Activated naive CD8-positive, alpha-beta T cell treated with anti-CD3 and anti-CD28 coated beads, Interleukin-2, amount 50 U/mL, for 24 hours (primary cell): Measurements from ENCODE around the gene KLF13.
A peak's percentile ranks its signal among the peaks of the same experiment; 100 is the strongest.

Source experiments
- ATAC-seq: fragments of 150-1000 bp; cut with Tn5 transposase; one replicate; pipeline ENCODE4 v1.10.0; 2021
- DNase-seq: peaks from one replicate; pipeline ENCODE4 v3.0.0; 2021
- H3K27ac Mint-ChIP-seq: one replicate; pipeline ENCODE4 v1.8.0; 2021; ENCODE audit warnings: mild to moderate bottlenecking, mixed read lengths
- H3K27me3 Mint-ChIP-seq: one replicate; pipeline ENCODE4 v1.8.0; 2021; ENCODE audit warnings: mixed read lengths
- H3K36me3 Mint-ChIP-seq: one replicate; pipeline ENCODE4 v1.8.0; 2021; ENCODE audit warnings: low read depth, mixed read lengths
- H3K4me1 Mint-ChIP-seq: one replicate; pipeline ENCODE4 v1.8.0; 2021; ENCODE audit warnings: mixed read lengths
- H3K4me3 Mint-ChIP-seq: one replicate; pipeline ENCODE4 v1.8.0; 2021; ENCODE audit warnings: mild to moderate bottlenecking, moderate library complexity, mixed read lengths
- H3K9me3 Mint-ChIP-seq: one replicate; pipeline ENCODE4 v1.8.0; 2021; ENCODE audit warnings: mixed read lengths

Gene KLF13

DNA sequence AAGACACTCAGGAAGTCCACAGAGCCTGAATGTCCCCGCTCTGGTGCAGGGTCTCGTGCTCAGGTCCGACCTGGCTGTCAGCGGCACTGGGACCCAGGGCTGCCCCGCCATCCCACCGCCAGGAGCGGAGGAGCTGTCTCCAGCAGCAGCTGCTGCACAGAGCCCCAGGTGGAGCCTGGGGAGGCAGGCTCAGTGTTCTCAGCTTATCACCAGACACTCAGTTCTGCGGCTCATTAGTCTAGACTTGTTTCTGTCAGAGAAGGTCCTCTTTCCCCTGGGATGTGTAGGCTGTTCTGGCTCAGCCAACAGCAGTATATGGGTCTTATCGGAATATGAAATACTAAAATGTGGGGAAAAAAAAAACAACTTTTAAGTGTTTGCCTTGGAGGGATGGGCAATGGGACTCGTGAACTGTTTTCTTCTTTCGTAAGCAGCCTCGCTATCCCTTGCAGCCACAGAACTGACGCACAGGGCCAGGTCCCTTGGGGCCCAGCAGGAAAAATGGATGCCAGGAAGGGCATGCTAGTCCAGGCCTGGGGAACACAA, 75.9 kb downstream of the KLF13 start:
- Mint-ChIP-seq H3K27ac (no peak overlapping the region), H3K36me3 (peaks cover 2% of the 10 kb centered on the region), H3K4me3 (no peak overlapping the region), H3K4me1 (peaks cover 62% of the 10 kb centered on the region), H3K27me3 (no peaks in the 10 kb centered on the region), H3K9me3 (peaks cover 4% of the 10 kb centered on the region)
- no peak for ATAC-seq
- no peak for DNase-seq

DNA sequence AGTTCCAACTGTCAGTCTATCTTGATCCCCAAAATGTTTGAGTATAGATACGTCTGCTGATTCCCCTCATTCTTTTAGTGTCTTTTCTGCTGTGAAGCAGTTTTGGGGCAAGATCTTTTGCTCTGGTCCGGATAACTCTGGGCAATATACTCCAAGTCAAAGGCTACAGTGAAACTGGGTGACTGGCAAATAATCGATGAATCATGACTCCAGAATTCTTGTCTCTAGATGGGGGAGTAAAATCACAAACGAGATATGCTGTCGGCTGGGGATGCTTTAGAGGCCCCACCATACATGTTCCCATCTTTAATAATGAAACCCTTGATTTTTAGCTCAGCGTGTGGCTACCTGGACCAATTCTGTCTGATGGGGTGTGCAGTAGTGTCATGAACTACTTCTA, 76.5 kb downstream of the KLF13 start:
- Mint-ChIP-seq H3K4me3 (no peak overlapping the region), H3K27me3 (no peaks in the 10 kb centered on the region), H3K36me3 (peaks cover 2% of the 10 kb centered on the region), H3K9me3 (peaks cover 4% of the 10 kb centered on the region), H3K27ac (no peak overlapping the region), H3K4me1 (peaks cover 56% of the 10 kb centered on the region)
- DNase-seq = no peak
- ATAC-seq = no peak

DNA sequence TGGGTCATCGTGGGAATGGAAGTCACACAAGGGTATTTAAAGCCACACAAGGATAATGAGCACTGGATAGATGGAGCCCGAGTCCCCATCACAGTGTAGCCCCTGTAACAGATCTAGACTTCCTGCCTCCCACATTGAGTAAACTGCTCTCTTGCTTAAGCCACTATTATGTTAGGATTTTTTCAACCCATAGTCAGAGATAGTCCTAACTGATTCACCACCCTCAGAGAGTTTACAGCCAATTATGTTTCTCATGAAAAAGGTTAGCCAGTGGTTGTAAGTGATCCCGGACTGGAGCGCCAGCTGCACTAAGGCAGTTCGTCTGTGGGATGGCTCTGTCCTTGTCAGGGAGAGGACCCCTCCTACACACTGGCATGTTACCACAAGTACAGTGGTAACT, 77.0 kb downstream of the KLF13 start:
- Mint-ChIP-seq H3K4me1 (peaks cover 51% of the 10 kb centered on the region), H3K36me3 (peaks cover 2% of the 10 kb centered on the region), H3K9me3 (peaks cover 9% of the 10 kb centered on the region), H3K27ac (no peak overlapping the region), H3K4me3 (no peak overlapping the region), H3K27me3 (no peaks in the 10 kb centered on the region)
- DNase-seq = no peak
- no peak for ATAC-seq

DNA sequence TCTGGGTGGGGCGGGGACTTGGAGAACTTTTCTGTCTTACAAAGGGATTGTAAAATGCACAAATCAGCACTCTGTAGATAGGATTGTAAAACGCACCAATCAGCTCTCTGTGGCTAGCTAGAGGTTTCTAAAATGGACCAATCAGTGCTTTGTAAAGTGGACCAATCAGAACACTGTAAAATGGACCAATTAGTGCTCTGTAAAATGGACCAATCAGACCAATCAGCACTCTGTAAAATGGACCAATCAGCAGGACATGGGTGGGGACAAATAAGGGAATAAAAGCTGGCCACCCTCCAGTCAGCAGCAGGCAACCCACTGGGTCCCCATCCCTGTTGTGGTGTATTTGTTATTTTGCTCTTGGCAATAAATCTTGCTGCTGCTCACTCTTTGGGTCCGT, 77.7 kb downstream of the KLF13 start:
- H3K36me3 Mint-ChIP-seq = peaks cover 2% of the 10 kb centered on the region
- peaks cover 44% of the 10 kb centered on the region for H3K4me1 Mint-ChIP-seq
- no peak overlapping the region for H3K4me3 Mint-ChIP-seq
- peaks cover 13% of the 10 kb centered on the region for H3K9me3 Mint-ChIP-seq
- ATAC-seq = no peak
- H3K27ac Mint-ChIP-seq = peak overlapping the region; percentile 61
- H3K27me3 Mint-ChIP-seq = no peaks in the 10 kb centered on the region
- DNase-seq = no peak

DNA sequence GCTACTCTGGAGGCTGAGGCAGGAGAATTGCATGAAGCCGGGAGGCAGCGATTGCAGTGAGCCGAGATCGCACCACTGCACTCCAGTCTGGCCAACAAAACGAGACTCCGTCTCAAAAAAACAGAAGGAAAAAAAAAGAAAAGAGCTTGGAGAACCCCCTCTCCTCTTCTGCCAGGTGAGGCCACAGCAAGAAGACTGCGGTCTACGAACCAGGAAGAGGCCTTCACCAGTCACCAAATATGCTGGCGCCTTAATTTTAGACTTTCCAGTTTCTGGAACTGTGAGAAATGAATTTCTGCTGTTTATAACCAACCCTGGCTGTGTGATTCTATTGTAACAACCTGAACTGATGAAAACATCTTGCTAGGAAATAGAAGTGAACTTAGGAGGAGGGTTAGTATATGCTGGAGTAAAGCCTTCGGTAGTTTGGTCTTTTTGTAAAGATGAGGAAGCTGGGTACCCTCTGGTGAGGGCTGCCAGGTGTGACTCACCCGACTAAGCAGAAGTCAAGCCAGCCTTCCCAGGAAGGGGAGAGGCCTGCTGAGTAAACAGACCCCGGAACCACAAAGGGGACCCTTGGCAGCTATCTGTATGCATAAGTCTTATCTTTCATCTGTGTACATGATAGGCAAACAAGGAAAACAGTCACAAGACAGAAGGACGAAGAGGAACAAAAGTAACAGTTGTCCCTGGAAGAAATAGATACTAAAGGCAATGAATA, 78.7 kb downstream of the KLF13 start:
- peak overlapping the region; percentile 43 for H3K4me3 Mint-ChIP-seq
- peaks cover 34% of the 10 kb centered on the region for H3K4me1 Mint-ChIP-seq
- H3K9me3 Mint-ChIP-seq = peaks cover 17% of the 10 kb centered on the region
- H3K27me3 Mint-ChIP-seq = no peaks in the 10 kb centered on the region
- peaks cover 2% of the 10 kb centered on the region for H3K36me3 Mint-ChIP-seq
- peak; percentile 71 for ATAC-seq
- H3K27ac Mint-ChIP-seq = peak overlapping the region; percentile 61
- DNase-seq = peak; percentile 52

DNA sequence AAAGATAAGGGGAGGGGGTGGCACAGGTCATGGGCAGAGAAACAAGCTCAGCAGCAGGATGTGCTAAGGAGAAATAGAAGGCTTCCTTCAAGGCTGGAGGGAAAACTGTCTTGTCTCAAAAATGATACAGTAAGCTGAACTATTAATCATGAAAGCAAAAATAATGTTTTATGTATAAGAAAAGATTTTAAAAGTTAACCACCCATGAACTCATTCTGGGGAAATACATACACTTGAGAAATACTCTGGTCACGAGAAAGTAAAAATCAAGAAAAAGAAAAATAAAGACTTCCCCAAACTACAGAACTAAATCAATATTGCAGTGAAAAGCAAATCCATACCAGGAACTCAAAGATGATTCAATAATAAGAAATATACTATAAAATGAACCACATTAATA, 80.7 kb downstream of the KLF13 start:
- DNase-seq = no peak
- ATAC-seq = no peak
- no peaks in the 10 kb centered on the region for H3K27me3 Mint-ChIP-seq
- H3K9me3 Mint-ChIP-seq = peaks cover 17% of the 10 kb centered on the region
- peaks cover 2% of the 10 kb centered on the region for H3K36me3 Mint-ChIP-seq
- H3K27ac Mint-ChIP-seq = no peak overlapping the region
- H3K4me3 Mint-ChIP-seq = no peak overlapping the region
- peaks cover 28% of the 10 kb centered on the region for H3K4me1 Mint-ChIP-seq

DNA sequence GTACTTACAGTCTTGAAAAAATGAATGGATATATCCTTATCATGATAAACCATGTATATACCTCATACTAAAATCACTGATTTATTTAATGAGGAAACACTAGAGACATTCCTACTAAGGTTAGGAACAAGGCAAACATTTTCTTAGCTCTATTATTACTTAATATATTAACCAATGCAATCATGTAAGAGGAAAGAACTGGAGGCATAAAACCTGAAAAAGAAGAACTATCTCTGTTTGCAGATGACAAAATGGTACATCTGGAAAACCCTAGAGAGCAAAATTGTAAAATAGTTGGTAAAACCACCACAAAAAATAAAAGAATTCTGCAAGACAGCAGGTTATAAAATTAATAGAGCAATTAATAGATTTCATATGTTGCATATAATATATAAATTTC, 81.2 kb downstream of the KLF13 start:
- Mint-ChIP-seq H3K27ac (no peak overlapping the region), H3K9me3 (peaks cover 17% of the 10 kb centered on the region), H3K4me1 (peaks cover 31% of the 10 kb centered on the region), H3K4me3 (no peak overlapping the region), H3K27me3 (no peaks in the 10 kb centered on the region), H3K36me3 (peaks cover 2% of the 10 kb centered on the region)
- DNase-seq (no peak), ATAC-seq (no peak)

DNA sequence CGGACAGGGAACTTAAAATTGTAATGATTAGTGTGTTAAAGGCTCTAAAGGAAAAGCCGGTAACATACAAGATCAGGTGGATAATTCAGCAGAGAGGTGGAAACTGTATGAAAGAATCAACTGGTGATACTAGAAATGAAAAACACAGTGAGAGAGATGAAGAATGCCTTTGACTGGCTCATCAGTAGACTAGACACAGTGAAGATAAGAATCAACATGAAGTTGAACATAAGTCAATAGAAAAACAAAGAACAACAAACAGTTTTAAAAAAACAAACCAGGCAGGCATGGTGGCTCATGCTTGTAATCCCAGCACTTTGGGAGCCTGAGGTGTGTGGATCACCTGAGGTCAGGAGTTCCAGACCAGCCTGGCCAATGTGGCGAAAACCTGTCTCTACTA, 82.1 kb downstream of the KLF13 start:
- Mint-ChIP-seq H3K36me3 (peaks cover 2% of the 10 kb centered on the region), H3K4me3 (no peak overlapping the region), H3K9me3 (peaks cover 17% of the 10 kb centered on the region), H3K27me3 (no peaks in the 10 kb centered on the region), H3K27ac (no peak overlapping the region), H3K4me1 (peaks cover 33% of the 10 kb centered on the region)
- ATAC-seq = no peak
- no peak for DNase-seq

DNA sequence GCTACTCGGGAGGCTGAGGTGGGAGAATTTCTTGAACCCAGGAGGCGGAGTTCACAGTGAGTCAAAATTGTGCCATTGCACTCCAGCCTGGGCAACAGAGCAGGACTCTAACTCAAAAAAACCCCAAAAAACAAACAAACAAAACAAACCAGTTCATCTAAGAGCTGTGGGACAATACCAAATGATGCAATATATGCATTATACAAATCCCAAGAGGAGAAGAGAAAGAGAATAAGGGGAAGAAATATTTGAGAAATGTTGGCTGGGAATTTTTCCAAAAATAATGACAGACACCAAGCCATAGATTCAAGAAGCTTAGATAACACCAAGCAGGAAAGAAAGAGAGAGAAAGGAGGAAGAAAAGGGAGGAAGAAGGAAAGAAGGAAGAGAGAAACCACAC, 82.5 kb downstream of the KLF13 start:
- H3K9me3 Mint-ChIP-seq = peaks cover 17% of the 10 kb centered on the region
- no peak for DNase-seq
- peaks cover 29% of the 10 kb centered on the region for H3K4me1 Mint-ChIP-seq
- H3K36me3 Mint-ChIP-seq = peaks cover 2% of the 10 kb centered on the region
- no peak overlapping the region for H3K27ac Mint-ChIP-seq
- H3K4me3 Mint-ChIP-seq = no peak overlapping the region
- H3K27me3 Mint-ChIP-seq = no peaks in the 10 kb centered on the region
- no peak for ATAC-seq

DNA sequence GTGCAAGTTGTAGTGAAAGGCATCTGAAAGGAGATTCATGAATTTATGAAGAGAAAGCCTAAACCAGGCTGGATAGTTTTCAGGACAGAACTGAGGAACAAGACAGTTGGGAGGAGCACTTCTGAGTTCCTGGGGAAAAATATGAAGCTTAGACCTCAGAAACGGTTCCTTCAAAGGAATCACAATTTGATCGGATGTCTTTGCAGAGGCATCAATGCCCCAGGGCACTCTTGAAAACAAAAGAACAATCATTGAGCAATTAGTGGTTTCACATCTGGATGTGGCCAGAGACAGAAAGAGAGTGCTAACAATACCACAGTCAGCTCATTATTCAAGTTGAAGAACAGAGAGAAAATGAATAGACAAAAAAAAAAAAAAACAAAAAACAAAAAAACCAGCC, 86.2 kb downstream of the KLF13 start:
- no peak for ATAC-seq
- no peaks in the 10 kb centered on the region for H3K36me3 Mint-ChIP-seq
- H3K9me3 Mint-ChIP-seq = peaks cover 12% of the 10 kb centered on the region
- H3K27ac Mint-ChIP-seq = no peak overlapping the region
- no peak for DNase-seq
- no peaks in the 10 kb centered on the region for H3K27me3 Mint-ChIP-seq
- H3K4me3 Mint-ChIP-seq = no peak overlapping the region
- peaks cover 6% of the 10 kb centered on the region for H3K4me1 Mint-ChIP-seq

DNA sequence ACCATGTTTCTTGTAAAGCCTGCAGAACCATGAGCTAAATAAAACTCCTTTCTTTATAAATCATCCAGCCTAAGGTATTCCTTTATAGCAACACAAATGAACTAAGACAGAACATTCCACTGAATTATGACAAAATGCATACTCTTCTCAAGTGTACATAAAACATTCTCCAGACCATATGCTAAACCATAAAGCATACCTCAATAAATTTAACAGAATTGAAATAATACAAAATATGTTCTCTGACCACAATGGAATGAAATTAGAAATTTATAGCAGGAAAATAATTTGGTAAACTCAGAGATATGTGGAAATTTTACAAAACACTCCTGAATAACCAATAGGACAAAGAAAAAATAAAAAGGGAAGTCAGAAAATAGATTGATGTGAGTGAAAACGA, 88.6 kb downstream of the KLF13 start:
- Mint-ChIP-seq H3K27me3 (no peaks in the 10 kb centered on the region), H3K36me3 (peaks cover 9% of the 10 kb centered on the region), H3K4me3 (no peak overlapping the region), H3K4me1 (peaks cover 6% of the 10 kb centered on the region), H3K9me3 (peaks cover 15% of the 10 kb centered on the region), H3K27ac (no peak overlapping the region)
- no peak for ATAC-seq
- no peak for DNase-seq

DNA sequence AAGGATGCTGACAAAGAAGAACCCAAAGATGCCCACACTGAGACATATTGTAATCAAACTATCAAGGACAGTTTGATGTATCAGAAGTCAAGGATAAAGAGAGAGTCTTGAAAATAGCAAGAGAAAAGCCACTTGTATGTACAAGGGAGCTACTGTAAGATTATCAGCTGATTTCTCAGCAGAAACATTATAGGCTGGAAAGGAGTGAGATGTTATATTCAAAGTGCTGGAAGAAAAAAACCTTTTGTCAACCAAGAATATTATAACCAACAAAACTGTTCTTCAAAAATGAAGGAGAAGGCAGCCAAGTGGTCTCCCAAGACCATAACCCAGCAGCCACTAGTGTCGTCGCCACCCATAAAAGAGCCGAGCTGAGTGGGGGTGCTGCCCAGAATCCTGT, 93.2 kb downstream of the KLF13 start:
- Mint-ChIP-seq H3K9me3 (peaks cover 23% of the 10 kb centered on the region), H3K27me3 (no peaks in the 10 kb centered on the region), H3K4me3 (no peak overlapping the region), H3K27ac (no peak overlapping the region), H3K36me3 (peaks cover 13% of the 10 kb centered on the region), H3K4me1 (no peaks in the 10 kb centered on the region)
- DNase-seq = no peak
- no peak for ATAC-seq

DNA sequence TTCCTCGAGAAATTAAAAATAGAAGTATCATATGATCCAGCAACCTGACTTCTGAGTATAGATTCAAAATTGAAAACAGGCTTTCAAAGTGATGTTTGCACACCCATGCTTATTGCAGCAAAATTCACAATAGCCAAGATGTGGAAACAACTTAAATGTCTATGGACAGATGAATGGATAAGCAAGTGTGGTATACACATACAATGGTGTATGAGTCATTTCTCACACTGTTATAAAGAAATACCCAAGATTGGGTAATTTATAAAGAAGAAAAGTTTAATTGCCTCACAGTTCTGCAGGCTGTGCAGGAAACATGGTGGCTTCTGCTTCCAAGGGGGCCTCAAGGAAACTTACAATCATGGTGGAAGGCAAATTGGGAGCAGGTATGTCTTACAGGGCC, 100.8 kb downstream of the KLF13 start:
- peaks cover 21% of the 10 kb centered on the region for H3K4me1 Mint-ChIP-seq
- H3K4me3 Mint-ChIP-seq = no peak overlapping the region
- H3K27ac Mint-ChIP-seq = no peak overlapping the region
- peaks cover 8% of the 10 kb centered on the region for H3K9me3 Mint-ChIP-seq
- H3K27me3 Mint-ChIP-seq = no peaks in the 10 kb centered on the region
- ATAC-seq = peak; percentile 66
- DNase-seq = no peak
- peaks cover 3% of the 10 kb centered on the region for H3K36me3 Mint-ChIP-seq
